HepG2 (cell line): ENCODE data around the gene ZNF513. TPM values are rescaled to one million over a fixed set of nuclear protein-coding genes. Genes with fewer than 3 reads are reported as not detected.

Experiments
- AGO1 ChIP-seq: fragments of 200-400 bp; formaldehyde crosslinking; IDR thresholded peaks from 2 replicates; pipeline ENCODE4 v1.6.1; 2017; ENCODE audit warnings: mild to moderate bottlenecking, low read depth, low read length, moderate library complexity; ENCODE audit not compliant: poor library complexity, severe bottlenecking
- ARNTL ChIP-seq: sonication (generic); formaldehyde crosslinking; IDR thresholded peaks from 2 replicates; pipeline ENCODE4 v1.4.0; 2020; ENCODE audit warnings: mild to moderate bottlenecking, missing genetic modification reagents
- FOXJ3 ChIP-seq: sonication (generic); formaldehyde crosslinking; IDR thresholded peaks from 2 replicates; pipeline ENCODE4 v1.4.0; 2020; ENCODE audit warnings: missing genetic modification reagents, mild to moderate bottlenecking, borderline replicate concordance
- MTF2 ChIP-seq: sonication (generic); formaldehyde crosslinking; IDR thresholded peaks from 2 replicates; pipeline ENCODE4 v1.5.0; 2020; ENCODE audit warnings: missing genetic modification reagents, borderline replicate concordance
- NR1H2 ChIP-seq: sonication (generic); formaldehyde crosslinking; IDR thresholded peaks from 2 replicates; pipeline ENCODE4 v1.8.1; 2022; ENCODE audit warnings: low read depth, missing genetic modification reagents, borderline replicate concordance
- NR2F1 ChIP-seq, 2 experiments: fragments of 450-650 bp in 1 of 2; formaldehyde crosslinking in 1 of 2; IDR thresholded peaks; 2 replicates each; pipeline versions ENCODE4 v1.5.0 to v1.6.1; 2016 to 2020; ENCODE audit warnings: mild to moderate bottlenecking in 1 of 2, missing compliant biosample characterization in 1 of 2, missing genetic modification reagents in 1 of 2, moderate library complexity in 1 of 2
- RXRB ChIP-seq: IDR thresholded peaks from 2 replicates; pipeline ENCODE4 v1.6.1; 2016; ENCODE audit warnings: borderline replicate concordance, missing genetic modification reagents, missing compliant biosample characterization
- SCMH1 ChIP-seq: sonication (generic); formaldehyde crosslinking; IDR thresholded peaks from 2 replicates; pipeline ENCODE4 v1.9.0; 2021; ENCODE audit warnings: missing genetic modification reagents, mild to moderate bottlenecking, borderline replicate concordance
- SIN3B ChIP-seq: fragments of 150-350 bp; IDR thresholded peaks from 2 replicates; pipeline ENCODE4 v1.6.1; 2014; ENCODE audit warnings: low read length
- TCF7 ChIP-seq: sonication (generic); IDR thresholded peaks from 2 replicates; pipeline ENCODE4 v1.6.1; 2016; ENCODE audit warnings: antibody characterized with exemption, low read depth
- TP53 ChIP-seq: sonication (generic); formaldehyde crosslinking; conservative IDR thresholded peaks from 2 replicates; pipeline ENCODE4 v1.4.0; 2020; ENCODE audit warnings: missing genetic modification reagents
- ZBED4 ChIP-seq: sonication (generic); formaldehyde crosslinking; IDR thresholded peaks from 2 replicates; pipeline ENCODE4 v1.4.0; 2020; ENCODE audit warnings: missing genetic modification reagents, borderline replicate concordance
- ZFP1 ChIP-seq: IDR thresholded peaks from 2 replicates; pipeline ENCODE4 v1.6.1; 2016
- ZFYVE20 ChIP-seq: sonication (generic); formaldehyde crosslinking; IDR thresholded peaks from 2 replicates; pipeline ENCODE4 v1.8.0; 2023; ENCODE audit warnings: low read depth, mild to moderate bottlenecking, moderate library complexity, missing genetic modification reagents, borderline replicate concordance
- ZNF264 ChIP-seq: sonication (generic); formaldehyde crosslinking; IDR thresholded peaks from 2 replicates; pipeline ENCODE4 v1.4.0; 2020; ENCODE audit warnings: missing genetic modification reagents
- ZNF281 ChIP-seq: sonication (generic); formaldehyde crosslinking; IDR thresholded peaks from 2 replicates; pipeline ENCODE4 v1.4.0; 2020; ENCODE audit warnings: missing genetic modification reagents, borderline replicate concordance
- ZNF44 ChIP-seq: sonication (generic); formaldehyde crosslinking; IDR thresholded peaks from 2 replicates; pipeline ENCODE4 v1.5.1; 2020; ENCODE audit warnings: mild to moderate bottlenecking, missing genetic modification reagents
- ZNF644 ChIP-seq: IDR thresholded peaks from 2 replicates; pipeline ENCODE4 v1.6.1; 2016; ENCODE audit warnings: low read depth
- ZNF839 ChIP-seq: sonication (generic); formaldehyde crosslinking; IDR thresholded peaks from 2 replicates; pipeline ENCODE4 v1.4.0; 2020; ENCODE audit warnings: missing genetic modification reagents, mild to moderate bottlenecking, borderline replicate concordance
- ZSCAN9 ChIP-seq: IDR thresholded peaks from 2 replicates; pipeline ENCODE4 v1.6.1; 2016; ENCODE audit warnings: borderline replicate concordance
- polyA plus RNA-seq, 8 experiments: library from polyadenylated mRNA; depleted of rRNA in 3 of 8; stranded (reverse) in 7 of 8; unstranded in 1 of 8; fragments of >200 nt; fragmentation: Illumina TruSeq in 4 of 8; extraction: Trizol in 4 of 8; gene quantifications; 2 replicates each; pipeline versions ENCODE4 v1.2.1 to v1.2.3, GENCODE V29; 2011 to 2016; ENCODE audit warnings: low read depth in 4 of 8, missing spikeins in 1 of 8, mixed read lengths in 1 of 8; ENCODE audit not compliant: insufficient read depth in 1 of 8
- total RNA-seq, 5 experiments: library from RNA; depleted of rRNA; stranded (reverse); fragments of >200 nt; fragmentation: Illumina TruSeq; extraction: Trizol; gene quantifications; 2 replicates each; pipeline ENCODE4 v1.2.3, GENCODE V29; 2016; ENCODE audit warnings: low read depth in 1 of 5
- TF ChIP-seq, protein P1 (sequence below): sonication (generic); formaldehyde crosslinking; IDR thresholded peaks from 2 replicates; pipeline ENCODE4 v1.9.0; 2022; ENCODE audit warnings: missing genetic modification reagents, mild to moderate bottlenecking, borderline replicate concordance

Gene ZNF513
- total and polyA plus RNA-seq, 2 of the 13 experiments (the other 11 are each of a cell fraction or from before 2014, with no cell fraction given), result 4.9 to 6.3 TPM

- TF ChIP-seq ZNF644 (CRISPR knock-in tag) (peak; percentile 53), TP53 (CRISPR knock-in tag) (peak; percentile 58; the same call in 1 of the 2 replicates), ARNTL (no peak; the same call in 1 of the 2 replicates), MTF2 (CRISPR knock-in tag) (no peak), TCF7 (no peak), ZFYVE20 (CRISPR knock-in tag) (no peak), ZNF44 (peak; percentile 97), ZNF264 (CRISPR knock-in tag) (peak; percentile 34; the same call in 1 of the 2 replicates), ZSCAN9 (CRISPR knock-in tag) (peak; percentile 61; the same call in 1 of the 2 replicates), SCMH1 (CRISPR knock-in tag) (no peak), ZNF839 (CRISPR knock-in tag) (no peak; the same call in 1 of the 2 replicates), NR2F1 (CRISPR knock-in tag; IDR thresholded peaks at IDR 0.05) (0 out of 4 replicates have a peak, but pooled peaks of 1 of the 2 experiments have one; percentile 9), AGO1 (peak; percentile 27), ZFP1 (CRISPR knock-in tag) (0 out of 2 replicates have a peak, but pooled peaks have one; percentile 67), FOXJ3 (no peak), RXRB (peak; percentile 34; the same call in 1 of the 2 replicates), NR1H2 (no peak), ZBED4 (CRISPR knock-in tag) (peak; percentile 87), SIN3B (no peak), ZNF281 (peak; percentile 13; the same call in 1 of the 2 replicates)
- TF ChIP-seq, protein P1, sequence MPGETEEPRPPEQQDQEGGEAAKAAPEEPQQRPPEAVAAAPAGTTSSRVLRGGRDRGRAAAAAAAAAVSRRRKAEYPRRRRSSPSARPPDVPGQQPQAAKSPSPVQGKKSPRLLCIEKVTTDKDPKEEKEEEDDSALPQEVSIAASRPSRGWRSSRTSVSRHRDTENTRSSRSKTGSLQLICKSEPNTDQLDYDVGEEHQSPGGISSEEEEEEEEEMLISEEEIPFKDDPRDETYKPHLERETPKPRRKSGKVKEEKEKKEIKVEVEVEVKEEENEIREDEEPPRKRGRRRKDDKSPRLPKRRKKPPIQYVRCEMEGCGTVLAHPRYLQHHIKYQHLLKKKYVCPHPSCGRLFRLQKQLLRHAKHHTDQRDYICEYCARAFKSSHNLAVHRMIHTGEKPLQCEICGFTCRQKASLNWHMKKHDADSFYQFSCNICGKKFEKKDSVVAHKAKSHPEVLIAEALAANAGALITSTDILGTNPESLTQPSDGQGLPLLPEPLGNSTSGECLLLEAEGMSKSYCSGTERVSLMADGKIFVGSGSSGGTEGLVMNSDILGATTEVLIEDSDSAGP (CRISPR knock-in tag), result peak; percentile 85
Observed at GRCh38 chr2:27428213-27428977, 47.9 kb upstream of the ZNF513 start, which contains the start of gene NRBP1 (continued).
